Gastroesophageal sphincter (tissue), 4 donors: ENCODE measurements around the gene CFAP251. TPM values are rescaled to one million over a fixed set of nuclear protein-coding genes. Genes with fewer than 3 reads are reported as not detected.

ENCODE experiments used
- ATAC-seq: fragments of 150-250 bp; one replicate; pipeline ENCODE4 v1.9.1; 2016; ENCODE audit warnings: mild to moderate bottlenecking, moderate library complexity
- H3K27ac ChIP-seq, 4 donors: fragments of 200-600 bp; sonication (generic) in 3 of 4; 1 replicate in 3 of 4; 2 replicates in 1 of 4; pipeline ENCODE4 v1.5.1; 2016 to 2019
- H3K27me3 ChIP-seq: fragments of 200-600 bp; sonication (generic); one replicate; pipeline ENCODE4 v1.5.1; 2019
- H3K36me3 ChIP-seq, 2 donors: fragments of 200-600 bp; sonication (generic); one replicate each; pipeline ENCODE4 v1.5.1; 2019; ENCODE audit warnings: control low read depth in 1 of 2
- H3K4me1 ChIP-seq, 3 donors: fragments of 200-600 bp; sonication (generic); 1 replicate in 2 of 3; 2 replicates in 1 of 3; pipeline ENCODE4 v1.5.1; 2016 to 2019; ENCODE audit warnings: control low read depth in 2 of 3
- H3K4me3 ChIP-seq, 2 donors: fragments of 200-600 bp; sonication (generic); one replicate each; pipeline ENCODE4 v1.5.1; 2019; ENCODE audit warnings: mild to moderate bottlenecking in 1 of 2, moderate library complexity in 1 of 2
- H3K9me3 ChIP-seq, 3 donors: fragments of 200-600 bp; sonication (generic); one replicate each; pipeline ENCODE4 v1.5.1; 2017 to 2019; ENCODE audit warnings: control low read depth in 2 of 3
- CTCF ChIP-seq, 4 experiments: fragments of 200-600 bp in 2 of 4; fragments of 450-650 bp in 2 of 4; sonication (generic) in 1 of 4; IDR thresholded peaks; one replicate each; pipeline ENCODE4 v1.5.1; 2017 to 2019; ENCODE audit warnings: antibody characterized with exemption in 4 of 4, mild to moderate bottlenecking in 2 of 4, moderate library complexity in 2 of 4
- EP300 ChIP-seq: sonication (generic); formaldehyde crosslinking; IDR thresholded peaks from one replicate; pipeline ENCODE4 v1.6.1; 2017; ENCODE audit warnings: antibody characterized with exemption, mild to moderate bottlenecking
- POLR2A ChIP-seq, 2 donors: fragments of 450-650 bp; IDR thresholded peaks; one replicate each; pipeline ENCODE4 v1.6.1; 2017; ENCODE audit warnings: antibody characterized with exemption in 2 of 2, mild to moderate bottlenecking in 2 of 2, moderate library complexity in 1 of 2
- POLR2AphosphoS5 ChIP-seq: sonication (generic); formaldehyde crosslinking; IDR thresholded peaks from one replicate; pipeline ENCODE4 v1.6.1; 2017; ENCODE audit warnings: antibody characterized with exemption
- WGBS, 2 donors: methylation state at CpG; one replicate each; pipeline ENCODE4 v1.1.5; 2018; ENCODE audit warnings: low coverage in 1 of 2; 5-methylcytosine and 5-hydroxymethylcytosine counted together
- total RNA-seq, 4 donors: library from RNA; depleted of rRNA; stranded (reverse); fragments of >200 nt; gene quantifications; one replicate each; pipeline ENCODE4 v1.1.0, GENCODE V29; 2016

Gene CFAP251
- total RNA-seq, 4 donors from 2014 or later, result 0.35 to 1.9 (median 1.2) TPM

GRCh38 chr12:121898287-121898686 lies 20.1 kb upstream of the CFAP251 start:
- WGBS, 2 donors, result 71 to 82% methylated on average over 3 to 5 of the region's 5 CpGs
- no peak for ATAC-seq
- peaks cover 0 to 97% of the 10 kb centered on the region in 2 donors for H3K36me3 ChIP-seq
- TF ChIP-seq POLR2A (IDR thresholded peaks at IDR 0.05) (no peak), CTCF (IDR thresholded peaks at IDR 0.05) (no peak), POLR2AphosphoS5 (no peak)
- H3K4me1 ChIP-seq, result peaks cover 0 to 15% (median 0%) of the 10 kb centered on the region in 3 donors
- no peak overlapping the region for H3K4me3 ChIP-seq
- H3K27me3 ChIP-seq, result no peaks in the 10 kb centered on the region
- no peak overlapping the region for H3K27ac ChIP-seq
- H3K9me3 ChIP-seq, result no peaks in the 10 kb centered on the region

GRCh38 chr12:121899590-121899989 lies 18.8 kb upstream of the CFAP251 start:
- TF ChIP-seq CTCF (IDR thresholded peaks at IDR 0.05), result no peak
- no peak overlapping the region for H3K27ac ChIP-seq
- peaks cover 0 to 100% of the 10 kb centered on the region in 2 donors for H3K36me3 ChIP-seq
- H3K27me3 ChIP-seq, result no peaks in the 10 kb centered on the region
- peaks cover 0 to 2% (median 0%) of the 10 kb centered on the region in 3 donors for H3K4me1 ChIP-seq
- H3K9me3 ChIP-seq, result no peaks in the 10 kb centered on the region
- WGBS, 2 donors, result no CpG with 5 or more reads among the region's 14 CpGs
- ATAC-seq, result no peak
- no peak overlapping the region for H3K4me3 ChIP-seq

DNA sequence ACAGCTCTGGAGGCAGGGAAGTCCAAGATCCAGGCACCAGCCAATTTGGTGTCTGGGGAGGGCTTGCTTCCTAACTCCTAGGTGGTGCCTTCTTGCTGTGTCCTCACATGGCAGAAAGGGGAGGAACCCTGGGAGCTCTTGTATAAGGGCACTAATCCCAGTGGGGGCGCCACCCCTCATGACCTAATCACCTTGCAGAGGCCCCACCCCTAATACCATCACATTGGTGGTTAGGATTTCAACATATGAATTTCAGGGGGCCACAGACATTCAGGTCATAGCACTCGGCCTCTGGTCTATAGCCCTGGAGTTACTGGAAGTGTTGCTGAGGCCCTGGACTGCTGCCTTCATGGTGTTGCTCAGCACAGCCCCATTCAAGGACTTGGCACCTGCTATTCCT lies 15.2 kb upstream of the CFAP251 start:
- H3K4me1 ChIP-seq, result no peaks in the 10 kb centered on the region
- peaks cover 0 to 100% of the 10 kb centered on the region in 2 donors for H3K36me3 ChIP-seq
- ATAC-seq, result no peak
- H3K27ac ChIP-seq, result no peak overlapping the region
- H3K27me3 ChIP-seq, result no peaks in the 10 kb centered on the region
- no peak for TF ChIP-seq CTCF (IDR thresholded peaks at IDR 0.05)
- no peak for TF ChIP-seq POLR2A (IDR thresholded peaks at IDR 0.05)
- no peak for TF ChIP-seq EP300
- TF ChIP-seq POLR2AphosphoS5, result no peak
- H3K4me3 ChIP-seq, result no peak overlapping the region
- no CpG with 5 or more reads among the region's 2 CpGs for WGBS, 2 donors
- no peaks in the 10 kb centered on the region for H3K9me3 ChIP-seq

GRCh38 chr12:121905746-121906145 lies 12.6 kb upstream of the CFAP251 start:
- no peaks in the 10 kb centered on the region for H3K4me1 ChIP-seq
- peaks cover 0 to 100% of the 10 kb centered on the region in 2 donors for H3K36me3 ChIP-seq
- H3K27ac ChIP-seq, result no peak overlapping the region
- WGBS, 2 donors, result 65% methylated on average over 3 to 4 of the region's 4 CpGs
- H3K9me3 ChIP-seq, result no peaks in the 10 kb centered on the region
- H3K27me3 ChIP-seq, result no peaks in the 10 kb centered on the region
- ATAC-seq, result no peak
- no peak for TF ChIP-seq POLR2AphosphoS5
- no peak for TF ChIP-seq EP300
- TF ChIP-seq CTCF (IDR thresholded peaks at IDR 0.05), result no peak
- no peak for TF ChIP-seq POLR2A (IDR thresholded peaks at IDR 0.05)
- no peak overlapping the region for H3K4me3 ChIP-seq

DNA sequence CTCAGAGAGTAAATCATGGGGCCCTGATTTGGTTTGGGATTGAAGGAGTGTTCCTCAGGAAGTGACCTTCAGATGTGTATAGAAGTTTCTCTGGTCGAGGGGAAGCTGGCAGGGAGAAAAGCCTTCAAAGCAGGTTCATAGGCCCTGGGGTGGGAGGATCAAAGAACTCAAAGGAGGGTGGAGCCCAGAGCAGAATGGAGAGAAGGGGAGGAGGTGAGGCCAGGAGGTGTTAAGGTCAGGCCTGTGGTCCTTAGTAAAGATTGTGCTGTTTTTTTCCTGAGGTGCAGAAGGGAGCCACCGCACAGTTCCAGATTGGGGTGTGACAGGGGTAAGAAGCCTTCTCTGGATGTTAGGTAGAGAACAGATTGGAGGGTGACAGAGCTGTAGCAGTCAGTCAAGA lies 9.7 kb upstream of the CFAP251 start:
- no peaks in the 10 kb centered on the region for H3K27me3 ChIP-seq
- ATAC-seq, result no peak
- no peaks in the 10 kb centered on the region for H3K4me1 ChIP-seq
- TF ChIP-seq POLR2A (IDR thresholded peaks at IDR 0.05) (no peak), POLR2AphosphoS5 (no peak), CTCF (IDR thresholded peaks at IDR 0.05) (no peak), EP300 (no peak)
- peaks cover 0 to 96% of the 10 kb centered on the region in 2 donors for H3K36me3 ChIP-seq
- WGBS, 2 donors, result 54 to 69% methylated on average over 2 of the region's 2 CpGs
- no peaks in the 10 kb centered on the region for H3K9me3 ChIP-seq
- no peak overlapping the region for H3K27ac ChIP-seq
- no peak overlapping the region for H3K4me3 ChIP-seq
